Endodermal cell (in vitro differentiated cells): ENCODE measurements around the gene TP53INP2. TPM values are rescaled to one million over a fixed set of nuclear protein-coding genes. Genes with fewer than 3 reads are reported as not detected.
"Not testable (repeated sequence)": the region's sequence is repeated elsewhere in the genome, so short reads cannot be mapped to it uniquely, and the experiment has no call there.

ENCODE experiments used
- DNase-seq: peaks from one replicate; pipeline ENCODE4 v3.0.0-alpha.2; 2017
- H3K27ac ChIP-seq: 2 replicates; pipeline ENCODE4 v1.5.1; 2013; ENCODE audit warnings: mild to moderate bottlenecking, low read depth, low read length, moderate library complexity
- H3K27me3 ChIP-seq: 2 replicates; pipeline ENCODE4 v1.6.1; 2013; ENCODE audit warnings: mild to moderate bottlenecking, low read length, moderate library complexity; ENCODE audit not compliant: insufficient read depth, control insufficient read depth, poor library complexity, severe bottlenecking
- H3K36me3 ChIP-seq: 2 replicates; pipeline ENCODE4 v1.7.0; 2013; ENCODE audit warnings: mild to moderate bottlenecking, low read length, moderate library complexity; ENCODE audit not compliant: control insufficient read depth, insufficient read depth
- H3K4me1 ChIP-seq: one replicate; pipeline ENCODE4 v1.7.0; 2013; ENCODE audit warnings: low read length; ENCODE audit not compliant: control insufficient read depth, insufficient read depth
- H3K4me3 ChIP-seq: 2 replicates; pipeline ENCODE4 v1.5.1; 2013; ENCODE audit warnings: mild to moderate bottlenecking, low read length, moderate library complexity
- H3K9ac ChIP-seq: 2 replicates; pipeline ENCODE4 v1.6.1; 2013; ENCODE audit warnings: mild to moderate bottlenecking, low read length, moderate library complexity; ENCODE audit not compliant: poor library complexity, severe bottlenecking; ENCODE audit errors: extremely low read depth
- H3K9me3 ChIP-seq: 2 replicates; pipeline ENCODE4 v1.6.1; 2013; ENCODE audit warnings: mild to moderate bottlenecking, low read length, moderate library complexity; ENCODE audit not compliant: control insufficient read depth
- H3K27ac Mint-ChIP-seq: 2 replicates; pipeline ENCODE4 v1.8.0; 2020; ENCODE audit warnings: mixed read lengths
- H3K27me3 Mint-ChIP-seq: 2 replicates; pipeline ENCODE4 v1.8.0; 2021; ENCODE audit warnings: mild to moderate bottlenecking, mixed read lengths; ENCODE audit not compliant: insufficient read depth
- H3K36me3 Mint-ChIP-seq: 2 replicates; pipeline ENCODE4 v1.8.0; 2020; ENCODE audit warnings: low read depth, mixed read lengths
- H3K4me1 Mint-ChIP-seq: 2 replicates; pipeline ENCODE4 v1.8.0; 2020; ENCODE audit warnings: mixed read lengths
- H3K4me3 Mint-ChIP-seq: 2 replicates; pipeline ENCODE4 v1.8.0; 2020; ENCODE audit warnings: mild to moderate bottlenecking, moderate library complexity, mixed read lengths
- H3K9me3 Mint-ChIP-seq: 2 replicates; pipeline ENCODE4 v1.8.0; 2020; ENCODE audit warnings: mild to moderate bottlenecking, mixed read lengths
- WGBS, 2 experiments: methylation state at CpG; one replicate each; pipeline versions ENCODE4 v1.1.5 to v1.1.7; 2013; ENCODE audit warnings: missing lambda C conversion rate in 2 of 2, mixed read lengths in 1 of 2; ENCODE audit not compliant: insufficient coverage in 1 of 2, insufficient read length in 1 of 2; 5-methylcytosine and 5-hydroxymethylcytosine counted together
- long read RNA-seq, 4 experiments: library from polyadenylated mRNA in 2 of 4; library from RNA in 1 of 4; library from capped mRNA in 1 of 4; stranded (forward) in 3 of 4; unstranded in 1 of 4; transcript quantifications; one replicate each; pipeline ENCODE4 v2.0.0, GENCODE V29; 2020 to 2021; ENCODE audit warnings: inconsistent platforms in 1 of 4
- polyA plus RNA-seq, 2 experiments: library from polyadenylated mRNA; stranded (reverse); fragments of 50-300 nt; gene quantifications; one replicate each; pipeline ENCODE4 v1.2.3, GENCODE V29; 2013
- total RNA-seq, 2 donors: library from RNA; stranded (reverse); fragmentation: NEBNext Ultra II Directional in 1 of 2; extraction: Animal tissue kit (Norgen Biotek cat#: 25700) in 1 of 2; gene quantifications; 2 replicates in 1 of 2; 3 replicates in 1 of 2; pipeline ENCODE4 v1.2.1, GENCODE V29; 2021
- TF ChIP-seq, protein P1 (sequence below): fragments of 200-600 bp; sonication (generic); conservative IDR thresholded peaks from 2 replicates; pipeline ENCODE4 v1.5.0; 2021; ENCODE audit warnings: antibody characterized with exemption, mild to moderate bottlenecking

Gene TP53INP2
- 10 to 100 TPM in 1 of 2 donors, 1 to 10 TPM in 1; 7.0 to 20.2 TPM for total RNA-seq
- polyA plus RNA-seq (2013, experiment 1 of 2) = 13.9 TPM
- polyA plus RNA-seq (2013, experiment 2 of 2) = 12.8 TPM
- long read RNA-seq, experiment 1, partial matches to known transcripts = 0 of 2 reads
- long read RNA-seq, experiment 1, other reads (novel, unspliced or antisense) = 2 of 2 reads
- long read RNA-seq, experiment 2, full-length matches to known transcripts = 2 of 13 reads
- long read RNA-seq, experiment 2, partial matches to known transcripts = 2 of 13 reads
- long read RNA-seq, experiment 2, other reads (novel, unspliced or antisense) = 9 of 13 reads
- long read RNA-seq, experiment 3, partial matches to known transcripts = 12 of 12 reads
- long read RNA-seq, experiment 3, other reads (novel, unspliced or antisense) = 0 of 12 reads
- long read RNA-seq, experiment 4 = 0 reads

GRCh38 chr20:34704177-34705007, at the start of gene TP53INP2:
Gene TP53INP2 (plus strand): TSS chr20:34704344. CDS start chr20:34708740, 4,396 bp downstream.
- H3K27me3 ChIP-seq = peaks cover 8% of the 10 kb centered on the region
- H3K4me1 ChIP-seq = peaks cover 5% of the 10 kb centered on the region
- peaks cover 29% of the 10 kb centered on the region for H3K4me1 Mint-ChIP-seq
- H3K27ac Mint-ChIP-seq = peak within 1 kb of the TSS; percentile 99
- H3K9me3 ChIP-seq = no peaks in the 10 kb centered on the region
- H3K4me3 Mint-ChIP-seq = peak within 1 kb of the TSS; percentile 90
- peak within 1 kb of the TSS; percentile 88 for H3K4me3 ChIP-seq
- TF ChIP-seq, protein P1, sequence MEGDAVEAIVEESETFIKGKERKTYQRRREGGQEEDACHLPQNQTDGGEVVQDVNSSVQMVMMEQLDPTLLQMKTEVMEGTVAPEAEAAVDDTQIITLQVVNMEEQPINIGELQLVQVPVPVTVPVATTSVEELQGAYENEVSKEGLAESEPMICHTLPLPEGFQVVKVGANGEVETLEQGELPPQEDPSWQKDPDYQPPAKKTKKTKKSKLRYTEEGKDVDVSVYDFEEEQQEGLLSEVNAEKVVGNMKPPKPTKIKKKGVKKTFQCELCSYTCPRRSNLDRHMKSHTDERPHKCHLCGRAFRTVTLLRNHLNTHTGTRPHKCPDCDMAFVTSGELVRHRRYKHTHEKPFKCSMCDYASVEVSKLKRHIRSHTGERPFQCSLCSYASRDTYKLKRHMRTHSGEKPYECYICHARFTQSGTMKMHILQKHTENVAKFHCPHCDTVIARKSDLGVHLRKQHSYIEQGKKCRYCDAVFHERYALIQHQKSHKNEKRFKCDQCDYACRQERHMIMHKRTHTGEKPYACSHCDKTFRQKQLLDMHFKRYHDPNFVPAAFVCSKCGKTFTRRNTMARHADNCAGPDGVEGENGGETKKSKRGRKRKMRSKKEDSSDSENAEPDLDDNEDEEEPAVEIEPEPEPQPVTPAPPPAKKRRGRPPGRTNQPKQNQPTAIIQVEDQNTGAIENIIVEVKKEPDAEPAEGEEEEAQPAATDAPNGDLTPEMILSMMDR = no peak
- H3K9me3 Mint-ChIP-seq = no peaks in the 10 kb centered on the region
- H3K36me3 ChIP-seq = no peaks in the 10 kb centered on the region
- H3K27ac ChIP-seq = peak within 1 kb of the TSS; percentile 99
- WGBS, 2 experiments = 0 to 1% methylated on average over 43 to 82 of the region's 82 CpGs
- no peaks in the 10 kb centered on the region for H3K36me3 Mint-ChIP-seq
- DNase-seq = peak; percentile 97
- peaks cover 32% of the 10 kb centered on the region for H3K27me3 Mint-ChIP-seq
- peak within 1 kb of the TSS; percentile 96 for H3K9ac ChIP-seq

DNA sequence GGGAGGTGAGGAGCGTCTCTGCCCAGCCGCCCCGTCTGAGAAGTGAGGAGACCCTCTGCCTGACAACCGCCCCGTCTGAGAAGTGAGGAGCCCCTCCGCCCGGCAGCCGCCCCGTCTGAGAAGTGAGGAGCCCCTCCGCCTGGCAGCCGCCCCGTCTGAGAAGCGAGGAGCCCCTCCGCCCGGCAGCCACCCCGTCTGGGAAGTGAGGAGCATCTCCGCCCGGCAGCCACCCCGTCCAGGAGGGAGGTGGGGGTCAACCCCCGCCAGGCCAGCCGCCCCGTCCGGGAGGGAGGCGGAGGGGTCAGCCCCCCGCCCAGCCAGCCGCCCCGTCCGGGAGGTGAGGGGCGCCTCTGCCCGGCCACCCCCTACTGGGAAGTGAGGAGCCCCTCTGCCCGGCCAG, 45.5 kb upstream of the TP53INP2 start:
- not testable (repeated sequence) for H3K27me3 Mint-ChIP-seq, DNase-seq, H3K4me1 ChIP-seq, H3K9ac ChIP-seq, H3K27ac ChIP-seq, H3K27ac Mint-ChIP-seq, H3K4me3 ChIP-seq, H3K4me1 Mint-ChIP-seq, H3K4me3 Mint-ChIP-seq, H3K9me3 ChIP-seq, H3K27me3 ChIP-seq
- H3K36me3 ChIP-seq = peaks cover 10% of the 10 kb centered on the region
- 98% methylated on average over 27 of the region's 31 CpGs; no CpG with 5 or more reads in 1 of the 2 experiments for WGBS, 2 experiments
- peaks cover 42% of the 10 kb centered on the region for H3K36me3 Mint-ChIP-seq
- peaks cover 19% of the 10 kb centered on the region for H3K9me3 Mint-ChIP-seq

DNA sequence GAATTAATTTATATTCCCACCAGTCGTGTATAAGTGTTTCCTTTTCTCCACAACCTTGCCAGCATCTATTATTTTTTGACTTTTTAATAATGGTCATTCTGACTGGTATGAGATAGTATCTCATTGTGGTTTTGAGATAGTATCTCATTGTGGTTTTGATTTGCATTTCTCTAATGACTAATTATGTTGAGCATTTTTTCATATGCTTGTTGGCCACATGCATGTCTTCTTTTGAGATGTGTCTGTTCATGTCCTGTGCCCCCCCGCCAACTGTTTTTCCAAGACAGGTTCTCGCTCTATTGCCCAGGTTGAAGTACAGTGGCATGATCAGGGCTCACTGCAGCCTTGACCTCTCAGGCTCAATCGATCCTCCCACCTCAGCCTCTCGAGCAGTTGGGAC, 42.3 kb upstream of the TP53INP2 start:
- Mint-ChIP-seq H3K36me3 (peaks cover 20% of the 10 kb centered on the region), H3K9me3 (peaks cover 17% of the 10 kb centered on the region)
- H3K4me3 ChIP-seq, H3K4me1 ChIP-seq, H3K9ac ChIP-seq, H3K27me3 ChIP-seq, H3K27ac ChIP-seq, H3K36me3 ChIP-seq, H3K27ac Mint-ChIP-seq, H3K4me3 Mint-ChIP-seq, H3K4me1 Mint-ChIP-seq, H3K27me3 Mint-ChIP-seq, H3K9me3 ChIP-seq, DNase-seq: not testable (repeated sequence)
- WGBS, 2 experiments = 92 to 98% methylated on average over 2 to 5 of the region's 5 CpGs
